ENCODE data around the gene ALAS1. TPM values are rescaled to one million over a fixed set of nuclear protein-coding genes. Genes with fewer than 3 reads are reported as not detected.

ALAS1 gene
- total and polyA plus RNA-seq, 9 of the 15 experiments (the other 6 are each of a cell fraction or from before 2014, with no cell fraction given): 21.4 to 49.5 (median 34.4) TPM

DNA sequence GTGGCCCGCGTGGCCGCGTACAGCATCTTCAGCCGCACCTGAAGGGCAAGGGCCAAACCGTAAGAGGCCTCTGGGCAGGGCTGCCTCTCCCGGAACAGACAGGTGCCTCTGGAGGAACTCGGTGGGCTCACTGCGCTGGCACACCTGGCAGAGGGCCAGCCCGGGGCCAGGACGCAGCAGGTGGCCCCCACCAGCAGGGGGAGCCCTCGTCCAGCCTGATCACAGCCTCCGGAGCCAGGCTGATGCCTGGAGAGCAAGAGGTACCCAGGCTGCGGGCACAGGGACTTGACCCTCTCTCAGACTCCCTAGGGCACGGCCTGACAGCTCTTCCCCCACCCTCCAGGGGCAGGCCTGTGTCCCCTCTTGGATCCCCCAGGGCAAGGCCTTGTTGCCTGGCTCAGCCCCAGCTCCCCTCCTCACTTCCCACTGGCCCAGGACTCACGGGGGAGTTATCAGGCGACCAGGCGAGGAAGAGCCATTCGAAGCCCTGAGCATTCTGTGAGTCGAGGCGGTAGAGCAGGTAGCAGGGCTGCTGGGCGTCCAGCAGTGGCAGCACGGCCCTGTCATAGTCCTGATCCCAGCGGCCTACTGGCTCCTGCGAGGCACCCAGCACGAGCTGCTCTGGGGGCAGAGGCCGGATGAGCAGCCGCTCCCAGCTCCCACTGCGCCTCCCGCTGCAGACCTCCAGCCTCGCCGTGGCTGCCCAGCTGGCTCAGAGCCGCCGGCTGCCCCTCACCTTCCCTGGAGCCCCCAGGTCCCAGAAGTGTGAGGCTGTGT lies 33.7 kb downstream of the ALAS1 start (continued):
- TF ChIP-seq, protein P1, sequence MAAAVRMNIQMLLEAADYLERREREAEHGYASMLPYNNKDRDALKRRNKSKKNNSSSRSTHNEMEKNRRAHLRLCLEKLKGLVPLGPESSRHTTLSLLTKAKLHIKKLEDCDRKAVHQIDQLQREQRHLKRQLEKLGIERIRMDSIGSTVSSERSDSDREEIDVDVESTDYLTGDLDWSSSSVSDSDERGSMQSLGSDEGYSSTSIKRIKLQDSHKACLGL (CRISPR knock-in tag; IDR thresholded peaks at IDR 0.05; ENCODE audit: borderline replicate concordance, poor library complexity, severe bottlenecking): no peak
- TF ChIP-seq GABPB1 (CRISPR knock-in tag; IDR thresholded peaks at IDR 0.05) (peak; percentile 28; the same call in 1 of the 2 replicates), EHMT2 (IDR thresholded peaks at IDR 0.05) (no peak), ZC3H11A (IDR thresholded peaks at IDR 0.05; ENCODE audit: low read depth, low read length) (no peak), E2F3 (CRISPR knock-in tag; IDR thresholded peaks at IDR 0.05) (no peak), ZNF507 (tag; conservative IDR thresholded peaks at IDR 0.05) (no peak), SRSF7 (optimal IDR thresholded peaks at IDR 0.05; ENCODE audit: low read depth, low read length) (no peak), SAFB (IDR thresholded peaks at IDR 0.05; ENCODE audit: borderline replicate concordance, low read depth, low read length) (no peak), ZNF384 (IDR thresholded peaks at IDR 0.05; ENCODE audit: low read depth, low read length) (no peak), ZNF41 (CRISPR knock-in tag; conservative IDR thresholded peaks at IDR 0.05) (no peak), ZNF431 (CRISPR knock-in tag; IDR thresholded peaks at IDR 0.05) (no peak), DIDO1 (tag; IDR thresholded peaks at IDR 0.05; ENCODE audit: low read depth) (no peak), SMC3 (conservative IDR thresholded peaks at IDR 0.05; ENCODE audit: insufficient read depth, low read depth, low read length) (peak; percentile 59)
- TF ChIP-seq, protein P2, sequence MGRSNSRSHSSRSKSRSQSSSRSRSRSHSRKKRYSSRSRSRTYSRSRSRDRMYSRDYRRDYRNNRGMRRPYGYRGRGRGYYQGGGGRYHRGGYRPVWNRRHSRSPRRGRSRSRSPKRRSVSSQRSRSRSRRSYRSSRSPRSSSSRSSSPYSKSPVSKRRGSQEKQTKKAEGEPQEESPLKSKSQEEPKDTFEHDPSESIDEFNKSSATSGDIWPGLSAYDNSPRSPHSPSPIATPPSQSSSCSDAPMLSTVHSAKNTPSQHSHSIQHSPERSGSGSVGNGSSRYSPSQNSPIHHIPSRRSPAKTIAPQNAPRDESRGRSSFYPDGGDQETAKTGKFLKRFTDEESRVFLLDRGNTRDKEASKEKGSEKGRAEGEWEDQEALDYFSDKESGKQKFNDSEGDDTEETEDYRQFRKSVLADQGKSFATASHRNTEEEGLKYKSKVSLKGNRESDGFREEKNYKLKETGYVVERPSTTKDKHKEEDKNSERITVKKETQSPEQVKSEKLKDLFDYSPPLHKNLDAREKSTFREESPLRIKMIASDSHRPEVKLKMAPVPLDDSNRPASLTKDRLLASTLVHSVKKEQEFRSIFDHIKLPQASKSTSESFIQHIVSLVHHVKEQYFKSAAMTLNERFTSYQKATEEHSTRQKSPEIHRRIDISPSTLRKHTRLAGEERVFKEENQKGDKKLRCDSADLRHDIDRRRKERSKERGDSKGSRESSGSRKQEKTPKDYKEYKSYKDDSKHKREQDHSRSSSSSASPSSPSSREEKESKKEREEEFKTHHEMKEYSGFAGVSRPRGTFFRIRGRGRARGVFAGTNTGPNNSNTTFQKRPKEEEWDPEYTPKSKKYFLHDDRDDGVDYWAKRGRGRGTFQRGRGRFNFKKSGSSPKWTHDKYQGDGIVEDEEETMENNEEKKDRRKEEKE (IDR thresholded peaks at IDR 0.05; ENCODE audit: borderline replicate concordance in 1 of 2, control insufficient read depth in 1 of 2, low read depth in 2 of 2, low read length in 1 of 2): no peak
- TF ChIP-seq, protein P3, sequence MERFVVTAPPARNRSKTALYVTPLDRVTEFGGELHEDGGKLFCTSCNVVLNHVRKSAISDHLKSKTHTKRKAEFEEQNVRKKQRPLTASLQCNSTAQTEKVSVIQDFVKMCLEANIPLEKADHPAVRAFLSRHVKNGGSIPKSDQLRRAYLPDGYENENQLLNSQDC (CRISPR knock-in tag; IDR thresholded peaks at IDR 0.05): no peak
- TF ChIP-seq, protein P4, sequence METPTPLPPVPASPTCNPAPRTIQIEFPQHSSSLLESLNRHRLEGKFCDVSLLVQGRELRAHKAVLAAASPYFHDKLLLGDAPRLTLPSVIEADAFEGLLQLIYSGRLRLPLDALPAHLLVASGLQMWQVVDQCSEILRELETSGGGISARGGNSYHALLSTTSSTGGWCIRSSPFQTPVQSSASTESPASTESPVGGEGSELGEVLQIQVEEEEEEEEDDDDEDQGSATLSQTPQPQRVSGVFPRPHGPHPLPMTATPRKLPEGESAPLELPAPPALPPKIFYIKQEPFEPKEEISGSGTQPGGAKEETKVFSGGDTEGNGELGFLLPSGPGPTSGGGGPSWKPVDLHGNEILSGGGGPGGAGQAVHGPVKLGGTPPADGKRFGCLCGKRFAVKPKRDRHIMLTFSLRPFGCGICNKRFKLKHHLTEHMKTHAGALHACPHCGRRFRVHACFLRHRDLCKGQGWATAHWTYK (CRISPR knock-in tag; IDR thresholded peaks at IDR 0.05): no peak
- TF ChIP-seq, protein P5, sequence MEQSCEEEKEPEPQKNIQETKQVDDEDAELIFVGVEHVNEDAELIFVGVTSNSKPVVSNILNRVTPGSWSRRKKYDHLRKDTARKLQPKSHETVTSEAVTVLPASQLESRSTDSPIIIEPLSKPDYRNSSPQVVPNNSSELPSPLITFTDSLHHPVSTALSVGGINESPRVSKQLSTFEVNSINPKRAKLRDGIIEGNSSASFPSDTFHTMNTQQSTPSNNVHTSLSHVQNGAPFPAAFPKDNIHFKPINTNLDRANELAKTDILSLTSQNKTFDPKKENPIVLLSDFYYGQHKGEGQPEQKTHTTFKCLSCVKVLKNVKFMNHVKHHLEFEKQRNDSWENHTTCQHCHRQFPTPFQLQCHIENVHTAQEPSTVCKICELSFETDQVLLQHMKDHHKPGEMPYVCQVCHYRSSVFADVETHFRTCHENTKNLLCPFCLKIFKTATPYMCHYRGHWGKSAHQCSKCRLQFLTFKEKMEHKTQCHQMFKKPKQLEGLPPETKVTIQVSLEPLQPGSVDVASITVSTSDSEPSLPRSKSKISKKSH (CRISPR knock-in tag; IDR thresholded peaks at IDR 0.05): no peak
- TF ChIP-seq, protein P6, sequence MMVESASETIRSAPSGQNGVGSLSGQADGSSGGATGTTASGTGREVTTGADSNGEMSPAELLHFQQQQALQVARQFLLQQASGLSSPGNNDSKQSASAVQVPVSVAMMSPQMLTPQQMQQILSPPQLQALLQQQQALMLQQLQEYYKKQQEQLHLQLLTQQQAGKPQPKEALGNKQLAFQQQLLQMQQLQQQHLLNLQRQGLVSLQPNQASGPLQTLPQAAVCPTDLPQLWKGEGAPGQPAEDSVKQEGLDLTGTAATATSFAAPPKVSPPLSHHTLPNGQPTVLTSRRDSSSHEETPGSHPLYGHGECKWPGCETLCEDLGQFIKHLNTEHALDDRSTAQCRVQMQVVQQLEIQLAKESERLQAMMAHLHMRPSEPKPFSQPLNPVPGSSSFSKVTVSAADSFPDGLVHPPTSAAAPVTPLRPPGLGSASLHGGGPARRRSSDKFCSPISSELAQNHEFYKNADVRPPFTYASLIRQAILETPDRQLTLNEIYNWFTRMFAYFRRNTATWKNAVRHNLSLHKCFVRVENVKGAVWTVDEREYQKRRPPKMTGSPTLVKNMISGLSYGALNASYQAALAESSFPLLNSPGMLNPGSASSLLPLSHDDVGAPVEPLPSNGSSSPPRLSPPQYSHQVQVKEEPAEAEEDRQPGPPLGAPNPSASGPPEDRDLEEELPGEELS (CRISPR knock-in tag; IDR thresholded peaks at IDR 0.05; ENCODE audit: borderline replicate concordance): no peak

Data from K562 (cell line).